Fibroblast of villous mesenchyme (primary cell): Measurements from ENCODE around the gene SLX9. TPM values are rescaled to one million over a fixed set of nuclear protein-coding genes. Genes with fewer than 3 reads are reported as not detected.

Source experiments
- DNase-seq: peaks from one replicate; pipeline ENCODE4 v3.0.0-alpha.2; 2010; ENCODE audit warnings: low read depth
- H3K4me3 ChIP-seq: 2 replicates; pipeline ENCODE4 v1.5.1; 2011; ENCODE audit warnings: low read depth, mild to moderate bottlenecking, low read length
- total RNA-seq: library from RNA; depleted of rRNA; stranded (reverse); fragments of >200 nt; gene quantifications from 2 replicates; pipeline ENCODE4 v1.2.3, GENCODE V29; 2012
- TF ChIP-seq, protein P1 (sequence below): IDR thresholded peaks from 2 replicates; pipeline ENCODE4 v1.5.1; 2012; ENCODE audit warnings: low read depth, mild to moderate bottlenecking, low read length; ENCODE audit not compliant: insufficient read depth

The SLX9 gene
- total RNA-seq, 1 donor: 12.1 TPM

DNA sequence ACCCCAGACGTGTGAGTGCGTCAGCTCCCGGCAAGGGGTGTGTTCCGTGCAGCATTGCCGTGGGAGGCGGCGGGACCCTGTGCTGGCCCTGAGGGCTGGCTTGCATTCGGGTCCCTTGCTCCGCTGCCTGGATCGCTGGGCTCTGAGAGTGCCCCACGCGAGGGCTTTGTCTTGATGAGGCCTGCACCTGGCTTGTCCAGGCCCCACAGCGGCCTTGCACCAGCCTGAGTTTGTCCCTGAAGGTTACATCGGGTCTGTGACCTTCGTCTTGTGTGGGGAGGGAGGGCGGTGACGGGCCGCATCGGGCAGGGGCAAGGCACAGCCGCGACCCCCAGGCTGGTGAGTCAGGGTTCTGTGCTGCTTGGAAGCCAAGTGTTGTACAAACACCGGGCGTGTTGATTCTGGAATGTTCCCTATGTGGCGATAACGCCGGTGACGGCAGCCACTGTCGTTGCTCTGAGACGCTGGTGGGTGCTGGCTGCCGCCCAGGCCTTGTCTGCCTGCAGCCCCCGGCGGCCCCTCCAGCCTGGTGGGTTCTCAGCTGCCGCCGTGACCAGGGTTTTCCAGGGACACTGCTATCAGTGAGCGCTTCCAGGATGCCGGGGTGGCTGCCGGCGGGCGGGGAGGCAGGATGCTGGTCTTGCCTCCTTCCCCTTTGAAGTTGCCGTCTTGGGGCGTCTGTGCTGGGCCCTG lies 42.9 kb downstream of the SLX9 start:
- peak; percentile 82 for DNase-seq
- TF ChIP-seq, protein P1, sequence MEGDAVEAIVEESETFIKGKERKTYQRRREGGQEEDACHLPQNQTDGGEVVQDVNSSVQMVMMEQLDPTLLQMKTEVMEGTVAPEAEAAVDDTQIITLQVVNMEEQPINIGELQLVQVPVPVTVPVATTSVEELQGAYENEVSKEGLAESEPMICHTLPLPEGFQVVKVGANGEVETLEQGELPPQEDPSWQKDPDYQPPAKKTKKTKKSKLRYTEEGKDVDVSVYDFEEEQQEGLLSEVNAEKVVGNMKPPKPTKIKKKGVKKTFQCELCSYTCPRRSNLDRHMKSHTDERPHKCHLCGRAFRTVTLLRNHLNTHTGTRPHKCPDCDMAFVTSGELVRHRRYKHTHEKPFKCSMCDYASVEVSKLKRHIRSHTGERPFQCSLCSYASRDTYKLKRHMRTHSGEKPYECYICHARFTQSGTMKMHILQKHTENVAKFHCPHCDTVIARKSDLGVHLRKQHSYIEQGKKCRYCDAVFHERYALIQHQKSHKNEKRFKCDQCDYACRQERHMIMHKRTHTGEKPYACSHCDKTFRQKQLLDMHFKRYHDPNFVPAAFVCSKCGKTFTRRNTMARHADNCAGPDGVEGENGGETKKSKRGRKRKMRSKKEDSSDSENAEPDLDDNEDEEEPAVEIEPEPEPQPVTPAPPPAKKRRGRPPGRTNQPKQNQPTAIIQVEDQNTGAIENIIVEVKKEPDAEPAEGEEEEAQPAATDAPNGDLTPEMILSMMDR: no peak

DNA sequence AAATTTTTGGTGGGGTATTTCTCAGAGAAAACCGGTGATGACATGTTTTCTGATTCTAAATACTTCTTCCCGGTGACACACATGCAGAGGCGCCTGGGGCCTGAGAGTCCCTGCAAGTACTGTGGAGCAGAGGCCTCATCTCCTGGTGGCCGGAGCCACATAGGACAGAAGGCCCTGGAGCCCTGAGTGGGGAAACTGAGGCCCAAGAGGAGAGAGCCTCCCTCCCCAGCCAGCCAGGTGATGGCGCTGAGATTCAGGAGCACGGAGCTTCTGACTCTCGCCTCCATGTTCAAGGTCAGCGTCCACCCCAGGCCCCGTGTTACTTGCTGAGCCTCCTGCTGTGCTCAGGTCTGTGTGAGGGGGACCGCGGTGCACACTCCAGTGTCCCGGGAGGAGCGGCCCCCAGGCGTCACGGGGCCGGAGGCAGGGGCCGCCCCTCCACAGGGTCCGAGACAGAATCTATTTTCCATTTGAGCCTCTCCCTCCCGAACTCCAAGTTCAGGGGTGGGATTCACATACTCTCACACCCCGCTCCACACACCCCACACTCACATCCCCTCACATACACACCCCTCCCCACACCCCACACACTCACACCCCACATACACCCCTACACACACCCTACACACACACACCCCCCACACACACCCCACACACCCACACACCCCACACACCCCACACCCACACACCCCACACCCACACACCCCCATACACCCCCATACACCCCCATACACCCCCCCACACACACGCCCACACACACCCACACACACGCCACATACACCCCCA lies 43.8 kb downstream of the SLX9 start:
- TF ChIP-seq, protein P1: no peak

More for the DNA sequence above, 42.9 kb downstream of the SLX9 start:
- H3K4me3 ChIP-seq: no peak overlapping the region

DNA sequence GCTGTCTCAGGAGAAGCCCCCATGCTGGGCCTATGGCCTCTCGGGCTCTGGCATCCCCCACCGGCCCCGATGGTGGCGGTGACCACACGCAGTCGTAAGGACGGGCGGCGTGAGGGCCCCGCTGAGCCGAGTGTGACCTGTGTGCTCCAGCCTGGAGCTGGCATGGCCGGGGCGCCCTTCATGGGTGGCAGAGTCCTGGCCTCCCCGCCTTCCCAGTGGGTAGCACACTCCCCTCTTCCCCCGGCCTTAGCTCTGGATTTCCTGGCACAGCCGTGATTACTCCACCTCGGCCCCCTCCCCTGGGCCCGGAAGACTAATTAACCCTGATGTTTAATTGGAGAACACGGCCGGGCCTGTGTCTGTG lies 44.6 kb downstream of the SLX9 start:
- no peak for DNase-seq
- H3K4me3 ChIP-seq: no peak overlapping the region
- TF ChIP-seq, protein P1: no peak

More for the DNA sequence above, 43.8 kb downstream of the SLX9 start:
- no peak overlapping the region for H3K4me3 ChIP-seq
- DNase-seq: no peak

DNA sequence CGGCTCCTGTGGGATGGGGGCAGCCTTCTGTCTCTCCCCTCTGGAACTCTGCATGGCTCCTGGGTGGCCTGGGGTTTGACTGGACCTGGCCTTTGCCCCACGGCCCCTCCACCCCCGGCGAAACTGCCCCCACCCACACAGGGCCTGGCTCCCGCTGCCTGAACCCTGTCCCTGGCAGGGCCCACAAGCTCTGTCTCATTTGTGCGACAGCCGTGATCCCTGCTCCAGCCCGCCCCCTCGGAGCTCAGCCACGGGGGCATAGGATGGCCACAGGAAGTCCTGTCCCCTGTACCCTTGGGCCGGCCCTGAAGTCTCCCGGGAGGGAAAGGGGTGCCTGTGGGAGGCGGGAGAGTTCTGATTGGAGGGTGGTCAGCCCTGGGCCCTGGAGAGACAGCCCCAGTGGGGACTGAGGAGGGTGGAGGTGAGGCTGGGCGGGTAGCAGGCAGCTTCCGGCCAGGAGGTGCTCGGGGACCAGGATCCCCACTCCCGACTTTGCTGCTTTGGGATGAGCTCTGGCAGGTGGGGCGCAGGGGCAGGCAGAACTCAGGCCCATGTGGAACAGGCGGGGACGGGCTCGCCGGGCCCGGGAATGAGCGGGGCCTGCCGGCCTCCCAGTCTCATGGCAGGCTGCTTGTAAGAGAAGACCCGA lies 45.1 kb downstream of the SLX9 start:
- no peak for DNase-seq
- TF ChIP-seq, protein P1: no peak
- H3K4me3 ChIP-seq: no peak overlapping the region

DNA sequence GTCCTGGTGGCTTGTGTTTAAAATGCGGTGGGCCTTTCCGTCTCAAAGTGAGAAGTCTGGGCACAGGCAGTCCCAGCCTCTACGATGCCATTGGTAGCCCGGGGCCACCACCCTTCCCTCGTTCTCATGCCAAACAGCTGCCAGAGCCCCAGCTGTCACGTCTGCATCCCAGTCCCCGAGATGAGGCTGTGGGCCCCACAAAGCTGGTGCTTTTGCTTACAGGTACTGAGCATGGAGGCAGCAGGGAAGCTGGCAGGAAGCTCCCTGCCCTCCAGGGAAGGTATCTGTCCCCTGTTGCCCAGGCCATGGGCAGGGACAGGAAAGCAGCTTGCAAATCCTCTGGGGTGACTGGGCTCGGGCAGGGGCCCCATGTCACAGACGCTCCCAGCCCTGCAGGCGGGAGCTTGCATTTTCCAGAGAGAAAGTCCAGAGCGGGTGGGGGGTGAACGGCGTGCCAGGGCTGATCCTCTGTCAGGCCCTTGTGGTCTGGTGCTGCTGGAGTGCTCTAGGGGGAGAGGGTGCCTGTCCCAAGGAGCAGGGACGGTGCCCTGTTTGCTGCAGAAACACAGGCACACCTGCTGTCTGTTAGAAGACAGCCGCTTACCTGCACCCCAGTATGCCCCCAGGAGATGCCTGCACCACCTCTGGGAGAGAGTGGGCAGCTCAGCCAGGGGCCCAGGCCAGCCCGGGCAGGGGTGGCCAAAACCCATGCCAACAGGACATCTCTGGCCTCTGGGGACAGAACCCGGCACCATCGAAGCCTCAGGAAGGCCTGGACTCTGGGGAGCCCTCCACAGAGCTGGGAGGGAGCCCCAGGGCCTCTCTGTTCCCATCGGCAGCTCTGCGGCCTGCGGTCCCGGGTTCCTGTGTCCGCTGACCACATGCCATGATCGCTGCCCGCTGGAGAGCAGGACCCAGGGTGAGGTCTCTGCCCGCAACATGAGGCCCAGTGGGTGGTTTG lies 45.9 kb downstream of the SLX9 start:
- H3K4me3 ChIP-seq: no peak overlapping the region
- no peak for DNase-seq
- TF ChIP-seq, protein P1: no peak
